Measurements from ENCODE around the gene PPARA. TPM values are rescaled to one million over a fixed set of nuclear protein-coding genes. Genes with fewer than 3 reads are reported as not detected.

Gene PPARA
- total and polyA plus RNA-seq, 2 donors (not counting 3 experiments of a cell fraction or from before 2014, with no cell fraction given) = 3.1 to 10.7 TPM

GRCh38 chr22:46276563-46276962 is 126.2 kb downstream of the PPARA start:
- H3K9me1 ChIP-seq (replicated peaks; ENCODE audit: control insufficient read depth, extremely low read depth, insufficient read depth, low read length) = no peaks in the 10 kb centered on the region
- no peak overlapping the region for H3K9ac ChIP-seq (replicated peaks; ENCODE audit: extremely low read depth, insufficient read depth, low read length)
- POLR2A ChIA-PET = no interaction called here
- peaks cover 14 to 48% of the 10 kb centered on the region in 2 experiments for H3K36me3 ChIP-seq (ENCODE audit: control insufficient read depth in 2 of 2, extremely low read depth in 1 of 2, insufficient read depth in 2 of 2, low read length in 2 of 2)
- no TSS peak for BruUV-seq (replicated peaks)
- dilution Hi-C loops (cut with MboI; ENCODE audit: extremely low pct_ligation_motif_present, low sequenced_read_pairs) = no loop called here
- no peaks in the 10 kb centered on the region for H3K27me3 ChIP-seq (ENCODE audit: control insufficient read depth in 2 of 2, insufficient read depth in 2 of 2, low read length in 2 of 2)
- H3K4me1 ChIP-seq (ENCODE audit: control insufficient read depth, extremely low read depth, insufficient read depth, low read length) = no peaks in the 10 kb centered on the region
- H3K9me3 ChIP-seq (replicated peaks; ENCODE audit: control insufficient read depth, insufficient read depth, low read length) = no peaks in the 10 kb centered on the region
- no peaks in the 10 kb centered on the region for H4K20me1 ChIP-seq (replicated peaks; ENCODE audit: control insufficient read depth, extremely low read depth, insufficient read depth, low read length)
- CTCF ChIA-PET = interaction anchor here (1.3 kb wide), 2 partner anchors 15 to 26 kb away, joined by 3 to 5 read pairs; partner anchors contain the start of gene CDPF1
- DNase-seq (ENCODE audit: low read depth, low spot score) = no peak
- no peaks in the 10 kb centered on the region for H3K79me2 ChIP-seq (ENCODE audit: control insufficient read depth, insufficient read depth, low read length)
- TF ChIP-seq, protein P1, sequence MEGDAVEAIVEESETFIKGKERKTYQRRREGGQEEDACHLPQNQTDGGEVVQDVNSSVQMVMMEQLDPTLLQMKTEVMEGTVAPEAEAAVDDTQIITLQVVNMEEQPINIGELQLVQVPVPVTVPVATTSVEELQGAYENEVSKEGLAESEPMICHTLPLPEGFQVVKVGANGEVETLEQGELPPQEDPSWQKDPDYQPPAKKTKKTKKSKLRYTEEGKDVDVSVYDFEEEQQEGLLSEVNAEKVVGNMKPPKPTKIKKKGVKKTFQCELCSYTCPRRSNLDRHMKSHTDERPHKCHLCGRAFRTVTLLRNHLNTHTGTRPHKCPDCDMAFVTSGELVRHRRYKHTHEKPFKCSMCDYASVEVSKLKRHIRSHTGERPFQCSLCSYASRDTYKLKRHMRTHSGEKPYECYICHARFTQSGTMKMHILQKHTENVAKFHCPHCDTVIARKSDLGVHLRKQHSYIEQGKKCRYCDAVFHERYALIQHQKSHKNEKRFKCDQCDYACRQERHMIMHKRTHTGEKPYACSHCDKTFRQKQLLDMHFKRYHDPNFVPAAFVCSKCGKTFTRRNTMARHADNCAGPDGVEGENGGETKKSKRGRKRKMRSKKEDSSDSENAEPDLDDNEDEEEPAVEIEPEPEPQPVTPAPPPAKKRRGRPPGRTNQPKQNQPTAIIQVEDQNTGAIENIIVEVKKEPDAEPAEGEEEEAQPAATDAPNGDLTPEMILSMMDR (IDR thresholded peaks at IDR 0.05; ENCODE audit: extremely low read depth in 1 of 2, insufficient read depth in 1 of 2, low read depth in 1 of 2, low read length in 2 of 2) = no peak
- TF ChIP-seq, protein P2, sequence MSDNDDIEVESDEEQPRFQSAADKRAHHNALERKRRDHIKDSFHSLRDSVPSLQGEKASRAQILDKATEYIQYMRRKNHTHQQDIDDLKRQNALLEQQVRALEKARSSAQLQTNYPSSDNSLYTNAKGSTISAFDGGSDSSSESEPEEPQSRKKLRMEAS (IDR thresholded peaks at IDR 0.05; ENCODE audit: insufficient read depth, insufficient read length) = no peak
- no peak for TF ChIP-seq MYC (IDR thresholded peaks at IDR 0.05; ENCODE audit: low read depth, low read length)
- no peak overlapping the region for H3K4me3 ChIP-seq (replicated peaks in 1 of 3; ENCODE audit: insufficient read depth in 1 of 3, low read depth in 1 of 3, low read length in 3 of 3)
- no peak overlapping the region for H2AFZ ChIP-seq (ENCODE audit: low read depth, low read length)
- intact Hi-C loops (cut with micrococcal nuclease) = no loop called here
- no peak overlapping the region for H3K4me2 ChIP-seq (ENCODE audit: insufficient read depth, low read length)
- FAIRE-seq = no peak
- H3K27ac ChIP-seq (ENCODE audit: insufficient read depth, low read depth, low read length) = no peak overlapping the region
